ENCODE data around the gene TEAD4.

The TEAD4 gene

GRCh38 chr12:3032161-3032560 is 73.0 kb downstream of the TEAD4 start:
- Histone ChIP-seq H4K20me1 (ENCODE audit: insufficient read depth, low read length) (no peaks in the 10 kb centered on the region), H3K9me3 (ENCODE audit: insufficient read depth, low read length) (no peaks in the 10 kb centered on the region), H3K79me2 (ENCODE audit: low read length) (no peaks in the 10 kb centered on the region), H3K4me3 (ENCODE audit: low read length) (no peak overlapping the region), H3K9ac (ENCODE audit: low read length) (no peak overlapping the region), H3K4me2 (ENCODE audit: low read length) (no peak overlapping the region), H3K27me3 (ENCODE audit: low read depth, low read length) (no peaks in the 10 kb centered on the region), H3K4me1 (ENCODE audit: low read length) (no peaks in the 10 kb centered on the region), H2AFZ (ENCODE audit: low read depth, low read length) (no peak overlapping the region), H3K36me3 (replicated peaks; ENCODE audit: low read depth, low read length) (no peaks in the 10 kb centered on the region), H3K27ac (ENCODE audit: low read length) (no peak overlapping the region)
- TF ChIP-seq CTCF (IDR thresholded peaks at IDR 0.05; ENCODE audit: low read depth, low read length) (no peak), EZH2phosphoT487 (IDR thresholded peaks at IDR 0.05; ENCODE audit: low read depth) (no peak)

- no peaks in the 10 kb centered on the region for H3K4me1 ChIP-seq (ENCODE audit: low read length)
- no peak overlapping the region for H3K9ac ChIP-seq (ENCODE audit: low read length)
- H3K79me2 ChIP-seq (ENCODE audit: low read length) = no peaks in the 10 kb centered on the region
- H3K4me2 ChIP-seq (ENCODE audit: low read length) = no peak overlapping the region
- TF ChIP-seq EZH2phosphoT487 (IDR thresholded peaks at IDR 0.05; ENCODE audit: low read depth) (no peak), CTCF (IDR thresholded peaks at IDR 0.05; ENCODE audit: low read depth, low read length) (no peak)
- no peak overlapping the region for H3K4me3 ChIP-seq (ENCODE audit: low read length)
- no peaks in the 10 kb centered on the region for H3K27me3 ChIP-seq (ENCODE audit: low read depth, low read length)
- H3K36me3 ChIP-seq (replicated peaks; ENCODE audit: low read depth, low read length) = no peaks in the 10 kb centered on the region
- no peak overlapping the region for H2AFZ ChIP-seq (ENCODE audit: low read depth, low read length)
- no peaks in the 10 kb centered on the region for H3K9me3 ChIP-seq (ENCODE audit: insufficient read depth, low read length)
- no peaks in the 10 kb centered on the region for H4K20me1 ChIP-seq (ENCODE audit: insufficient read depth, low read length)
- no peak overlapping the region for H3K27ac ChIP-seq (ENCODE audit: low read length)
Measured at GRCh38 chr12:3032770-3033538, 73.8 kb downstream of the TEAD4 start.

- TF ChIP-seq CTCF (IDR thresholded peaks at IDR 0.05; ENCODE audit: low read depth, low read length) (no peak), EZH2phosphoT487 (IDR thresholded peaks at IDR 0.05; ENCODE audit: low read depth) (no peak)
- H3K4me3 ChIP-seq (ENCODE audit: low read length) = no peak overlapping the region
- H3K9ac ChIP-seq (ENCODE audit: low read length) = no peak overlapping the region
- H3K27me3 ChIP-seq (ENCODE audit: low read depth, low read length) = no peaks in the 10 kb centered on the region
- H3K4me2 ChIP-seq (ENCODE audit: low read length) = no peak overlapping the region
- H3K9me3 ChIP-seq (ENCODE audit: insufficient read depth, low read length) = no peaks in the 10 kb centered on the region
- H3K4me1 ChIP-seq (ENCODE audit: low read length) = no peaks in the 10 kb centered on the region
- no peaks in the 10 kb centered on the region for H4K20me1 ChIP-seq (ENCODE audit: insufficient read depth, low read length)
- no peaks in the 10 kb centered on the region for H3K36me3 ChIP-seq (replicated peaks; ENCODE audit: low read depth, low read length)
- no peak overlapping the region for H3K27ac ChIP-seq (ENCODE audit: low read length)
- no peaks in the 10 kb centered on the region for H3K79me2 ChIP-seq (ENCODE audit: low read length)
- H2AFZ ChIP-seq (ENCODE audit: low read depth, low read length) = no peak overlapping the region
Measured at GRCh38 chr12:3033539-3033867, 74.3 kb downstream of the TEAD4 start.

- Histone ChIP-seq H3K4me1 (ENCODE audit: low read length) (no peaks in the 10 kb centered on the region), H3K79me2 (ENCODE audit: low read length) (no peaks in the 10 kb centered on the region), H4K20me1 (ENCODE audit: insufficient read depth, low read length) (no peaks in the 10 kb centered on the region), H3K27me3 (ENCODE audit: low read depth, low read length) (no peaks in the 10 kb centered on the region), H2AFZ (ENCODE audit: low read depth, low read length) (no peak overlapping the region), H3K9me3 (ENCODE audit: insufficient read depth, low read length) (no peaks in the 10 kb centered on the region), H3K4me2 (ENCODE audit: low read length) (no peak overlapping the region), H3K4me3 (ENCODE audit: low read length) (no peak overlapping the region), H3K36me3 (replicated peaks; ENCODE audit: low read depth, low read length) (no peaks in the 10 kb centered on the region), H3K9ac (ENCODE audit: low read length) (no peak overlapping the region), H3K27ac (ENCODE audit: low read length) (no peak overlapping the region)
- TF ChIP-seq EZH2phosphoT487 (IDR thresholded peaks at IDR 0.05; ENCODE audit: low read depth) = no peak
- TF ChIP-seq CTCF (IDR thresholded peaks at IDR 0.05; ENCODE audit: low read depth, low read length) = peak; percentile 58
Measured at GRCh38 chr12:3034067-3034750, 75.0 kb downstream of the TEAD4 start.
